Breast epithelium (tissue), 3 donors: ENCODE measurements around the gene DUSP28.

Experiments
- CTCF ChIP-seq, 3 donors: fragments of 450-650 bp; IDR thresholded peaks; one replicate each; pipeline ENCODE4 v1.5.1; 2016 to 2017; ENCODE audit warnings: antibody characterized with exemption in 3 of 3, mild to moderate bottlenecking in 3 of 3, moderate library complexity in 3 of 3
- POLR2A ChIP-seq: fragments of 450-650 bp; IDR thresholded peaks from one replicate; pipeline ENCODE4 v1.6.1; 2016; ENCODE audit warnings: antibody characterized with exemption, mild to moderate bottlenecking, moderate library complexity

GRCh38 chr2:240567137-240567871 is 7.1 kb downstream of the DUSP28 start:
- TF ChIP-seq CTCF (IDR thresholded peaks at IDR 0.05), result no peak
- TF ChIP-seq POLR2A, result no peak
